CD14-positive monocyte (primary cell): ENCODE measurements around the gene MIA2. TPM values are rescaled to one million over a fixed set of nuclear protein-coding genes. Genes with fewer than 3 reads are reported as not detected.
A peak's percentile ranks its signal among the peaks of the same experiment; 100 is the strongest.

Experiments used
- DNase-seq, 3 donors: peaks; one replicate each; pipeline ENCODE4 v3.0.0-alpha.2; 2011 to 2022
- H2AFZ ChIP-seq: 2 replicates; pipeline ENCODE4 v1.6.0; 2012; ENCODE audit warnings: mild to moderate bottlenecking, low read depth, low read length, inconsistent platforms; ENCODE audit not compliant: insufficient read depth, poor library complexity, severe bottlenecking
- H3K27ac ChIP-seq, 2 donors: 1 replicate in 1 of 2; 2 replicates in 1 of 2; pipeline ENCODE4 v1.5.1; 2012 to 2013; ENCODE audit warnings: low read length in 2 of 2, control low read depth in 1 of 2, inconsistent platforms in 1 of 2, low read depth in 1 of 2, mild to moderate bottlenecking in 1 of 2
- H3K27me3 ChIP-seq, 2 donors: one replicate each; pipeline versions ENCODE4 v1.6.0 to v1.6.1; 2011 to 2013; ENCODE audit warnings: low read length in 2 of 2; ENCODE audit not compliant: control insufficient read depth in 2 of 2, insufficient read depth in 2 of 2
- H3K36me3 ChIP-seq, 2 donors: replicated peaks in 1 of 2; 1 replicate in 1 of 2; 2 replicates in 1 of 2; pipeline versions ENCODE4 v1.5.1 to v1.6.1; 2012 to 2013; ENCODE audit warnings: low read length in 2 of 2, control low read depth in 1 of 2, inconsistent platforms in 1 of 2, mild to moderate bottlenecking in 1 of 2; ENCODE audit not compliant: insufficient read depth in 2 of 2, control insufficient read depth in 1 of 2
- H3K4me1 ChIP-seq, 2 donors: 1 replicate in 1 of 2; 2 replicates in 1 of 2; pipeline versions ENCODE4 v1.5.1 to v1.6.1; 2012 to 2013; ENCODE audit warnings: low read length in 2 of 2, control low read depth in 1 of 2, inconsistent platforms in 1 of 2, mild to moderate bottlenecking in 1 of 2, moderate library complexity in 1 of 2; ENCODE audit not compliant: insufficient read depth in 2 of 2, control insufficient read depth in 1 of 2
- H3K4me2 ChIP-seq: replicated peaks from 2 replicates; pipeline ENCODE3; 2012; ENCODE audit warnings: low read length, moderate library complexity, mild to moderate bottlenecking; ENCODE audit not compliant: poor library complexity, severe bottlenecking; ENCODE audit errors: extremely low read depth
- H3K4me3 ChIP-seq, 3 experiments: fragments of 200-600 bp in 1 of 3; sonication (generic) in 1 of 3; replicated peaks in 1 of 3; 1 replicate in 2 of 3; 2 replicates in 1 of 3; pipeline ENCODE4 v1.5.1; 2011 to 2013; ENCODE audit warnings: low read length in 3 of 3, mild to moderate bottlenecking in 3 of 3, control low read depth in 2 of 3, low read depth in 2 of 3, inconsistent platforms in 1 of 3, moderate library complexity in 1 of 3
- H3K79me2 ChIP-seq: 2 replicates; pipeline ENCODE4 v1.6.0; 2012; ENCODE audit warnings: mild to moderate bottlenecking, control low read depth, inconsistent platforms, low read length, moderate library complexity; ENCODE audit not compliant: insufficient read depth
- H3K9ac ChIP-seq: 2 replicates; pipeline ENCODE4 v1.6.0; 2017; ENCODE audit warnings: low read length, mild to moderate bottlenecking; ENCODE audit not compliant: insufficient read depth, poor library complexity, severe bottlenecking
- H3K9me3 ChIP-seq, 2 donors: replicated peaks in 1 of 2; 1 replicate in 1 of 2; 2 replicates in 1 of 2; pipeline versions ENCODE4 v1.5.1 to v1.6.1; 2012 to 2013; ENCODE audit warnings: low read length in 2 of 2, control low read depth in 1 of 2; ENCODE audit not compliant: control insufficient read depth in 1 of 2, insufficient read depth in 1 of 2
- H4K20me1 ChIP-seq: 2 replicates; pipeline ENCODE4 v1.6.0; 2012; ENCODE audit warnings: mild to moderate bottlenecking, low read length, control low read depth, moderate library complexity; ENCODE audit not compliant: insufficient read depth
- H3K27ac Mint-ChIP-seq, 7 donors: one replicate each; pipeline ENCODE4 v1.8.0; 2020; ENCODE audit warnings: mild to moderate bottlenecking in 7 of 7, mixed read lengths in 7 of 7, moderate library complexity in 6 of 7, inconsistent platforms in 2 of 7
- H3K27me3 Mint-ChIP-seq, 3 donors: one replicate each; pipeline ENCODE4 v1.8.0; 2021 to 2022; ENCODE audit warnings: low read depth in 3 of 3, mild to moderate bottlenecking in 3 of 3, mixed read lengths in 3 of 3, moderate library complexity in 3 of 3, inconsistent platforms in 1 of 3
- H3K36me3 Mint-ChIP-seq, 2 donors: one replicate each; pipeline ENCODE4 v1.8.0; 2020; ENCODE audit warnings: mixed read lengths in 2 of 2, inconsistent platforms in 1 of 2, mild to moderate bottlenecking in 1 of 2
- H3K4me1 Mint-ChIP-seq: one replicate; pipeline ENCODE4 v1.8.0; 2020; ENCODE audit warnings: mild to moderate bottlenecking, mixed read lengths
- H3K4me3 Mint-ChIP-seq, 2 donors: one replicate each; pipeline ENCODE4 v1.8.0; 2020; ENCODE audit warnings: mild to moderate bottlenecking in 2 of 2, mixed read lengths in 2 of 2, moderate library complexity in 1 of 2
- H3K9me3 Mint-ChIP-seq, 7 donors: one replicate each; pipeline ENCODE4 v1.8.0; 2020 to 2022; ENCODE audit warnings: mixed read lengths in 7 of 7, mild to moderate bottlenecking in 6 of 7, moderate library complexity in 6 of 7, inconsistent platforms in 2 of 7
- WGBS: methylation state at CpG from one replicate; pipeline ENCODE4 v1.1.5; 2013; ENCODE audit warnings: missing lambda C conversion rate; ENCODE audit not compliant: insufficient coverage; 5-methylcytosine and 5-hydroxymethylcytosine counted together
- intact Hi-C, 2 donors: fragments of 100-400 bp; cut with micrococcal nuclease; formaldehyde crosslinking; loops; one replicate each; pipeline versions ENCODE4 v1.15.0 to v1.15.1; 2023
- polyA plus RNA-seq, 3 donors: library from polyadenylated mRNA; depleted of rRNA in 1 of 3; unstranded in 2 of 3; stranded (reverse) in 1 of 3; fragments of 300-500 nt in 2 of 3; fragments of >200 nt in 1 of 3; fragmentation: Illumina TruSeq in 2 of 3; gene quantifications; 1 replicate in 2 of 3; 2 replicates in 1 of 3; pipeline ENCODE4 v1.2.3, GENCODE V29; 2012 to 2021
- TF ChIP-seq, protein P1 (sequence below): fragments of 200-600 bp; IDR thresholded peaks from one replicate; pipeline ENCODE4 v1.8.0; 2022; ENCODE audit warnings: antibody characterized with exemption, mild to moderate bottlenecking

The MIA2 gene
- polyA plus RNA-seq, 3 donors = 19.1 to 24.6 (median 20.0) TPM

DNA sequence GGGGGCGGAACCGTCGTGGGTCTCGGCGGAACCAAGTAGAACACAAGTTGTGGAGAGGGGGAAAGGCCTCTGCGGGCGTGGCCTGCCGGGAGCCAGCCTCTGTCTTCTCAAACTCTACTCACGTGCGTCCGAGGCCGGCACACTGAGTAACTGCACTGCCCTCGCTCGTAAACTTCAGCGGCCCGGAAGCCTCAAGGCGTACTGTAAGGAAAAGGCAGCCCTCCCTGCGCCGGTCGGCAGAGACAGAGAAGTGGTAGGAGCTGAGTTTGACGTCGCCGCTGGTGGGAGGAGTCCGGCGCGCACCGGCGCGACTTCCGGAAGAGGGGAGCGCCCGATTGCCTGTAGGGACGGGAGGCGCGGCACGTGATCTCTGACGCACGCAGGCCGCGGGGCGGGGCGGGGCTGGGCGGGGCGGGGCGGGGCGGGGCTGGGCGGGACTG lies 198.5 kb downstream of the MIA2 start, which contains the start of gene FBXO33:
FBXO33 (minus strand) TSS at position 255 of the 440 bp plus-strand sequence. CDS start 271 bp downstream, outside the sequence.
- under 1% methylated on average over 28 of the region's 47 CpGs for WGBS
- Histone ChIP-seq H3K4me2 (peak within 1 kb of the TSS; percentile 97), H3K36me3 (no peaks in the 10 kb centered on the region), H3K27me3 (no peaks in the 10 kb centered on the region), H3K9ac (peak within 1 kb of the TSS; percentile 96), H3K27ac (peak within 1 kb of the TSS; percentile 96 to 100), H3K4me1 (peaks cover 27 to 36% of the 10 kb centered on the region in 2 donors), H3K9me3 (no peaks in the 10 kb centered on the region), H4K20me1 (peaks cover 45% of the 10 kb centered on the region), H3K4me3 (peak within 1 kb of the TSS; percentile 88 to 98 (median 96)), H2AFZ (peak within 1 kb of the TSS; percentile 90), H3K79me2 (peaks cover 46% of the 10 kb centered on the region)
- Mint-ChIP-seq H3K27me3 (peaks cover 0 to 1% (median 0%) of the 10 kb centered on the region in 3 donors), H3K9me3 (no peaks in the 10 kb centered on the region), H3K4me3 (peak within 1 kb of the TSS; percentile 98 to 99), H3K36me3 (peaks cover 0 to 2% of the 10 kb centered on the region in 2 donors), H3K27ac (peak within 1 kb of the TSS; percentile 100), H3K4me1 (peaks cover 45% of the 10 kb centered on the region)
- TF ChIP-seq, protein P1, sequence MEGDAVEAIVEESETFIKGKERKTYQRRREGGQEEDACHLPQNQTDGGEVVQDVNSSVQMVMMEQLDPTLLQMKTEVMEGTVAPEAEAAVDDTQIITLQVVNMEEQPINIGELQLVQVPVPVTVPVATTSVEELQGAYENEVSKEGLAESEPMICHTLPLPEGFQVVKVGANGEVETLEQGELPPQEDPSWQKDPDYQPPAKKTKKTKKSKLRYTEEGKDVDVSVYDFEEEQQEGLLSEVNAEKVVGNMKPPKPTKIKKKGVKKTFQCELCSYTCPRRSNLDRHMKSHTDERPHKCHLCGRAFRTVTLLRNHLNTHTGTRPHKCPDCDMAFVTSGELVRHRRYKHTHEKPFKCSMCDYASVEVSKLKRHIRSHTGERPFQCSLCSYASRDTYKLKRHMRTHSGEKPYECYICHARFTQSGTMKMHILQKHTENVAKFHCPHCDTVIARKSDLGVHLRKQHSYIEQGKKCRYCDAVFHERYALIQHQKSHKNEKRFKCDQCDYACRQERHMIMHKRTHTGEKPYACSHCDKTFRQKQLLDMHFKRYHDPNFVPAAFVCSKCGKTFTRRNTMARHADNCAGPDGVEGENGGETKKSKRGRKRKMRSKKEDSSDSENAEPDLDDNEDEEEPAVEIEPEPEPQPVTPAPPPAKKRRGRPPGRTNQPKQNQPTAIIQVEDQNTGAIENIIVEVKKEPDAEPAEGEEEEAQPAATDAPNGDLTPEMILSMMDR = no peak
- DNase-seq = peak; percentile 92 to 98 (median 97)
- intact Hi-C loops = loop anchor here (5.0 to 10.0 kb wide), 3 partner anchors 255 to 327 kb away; partner anchors contain the start of genes SEC23A (in 2 of the 2), PNN (in 1 of the 2) and TRAPPC6B (in 1 of the 2)

DNA sequence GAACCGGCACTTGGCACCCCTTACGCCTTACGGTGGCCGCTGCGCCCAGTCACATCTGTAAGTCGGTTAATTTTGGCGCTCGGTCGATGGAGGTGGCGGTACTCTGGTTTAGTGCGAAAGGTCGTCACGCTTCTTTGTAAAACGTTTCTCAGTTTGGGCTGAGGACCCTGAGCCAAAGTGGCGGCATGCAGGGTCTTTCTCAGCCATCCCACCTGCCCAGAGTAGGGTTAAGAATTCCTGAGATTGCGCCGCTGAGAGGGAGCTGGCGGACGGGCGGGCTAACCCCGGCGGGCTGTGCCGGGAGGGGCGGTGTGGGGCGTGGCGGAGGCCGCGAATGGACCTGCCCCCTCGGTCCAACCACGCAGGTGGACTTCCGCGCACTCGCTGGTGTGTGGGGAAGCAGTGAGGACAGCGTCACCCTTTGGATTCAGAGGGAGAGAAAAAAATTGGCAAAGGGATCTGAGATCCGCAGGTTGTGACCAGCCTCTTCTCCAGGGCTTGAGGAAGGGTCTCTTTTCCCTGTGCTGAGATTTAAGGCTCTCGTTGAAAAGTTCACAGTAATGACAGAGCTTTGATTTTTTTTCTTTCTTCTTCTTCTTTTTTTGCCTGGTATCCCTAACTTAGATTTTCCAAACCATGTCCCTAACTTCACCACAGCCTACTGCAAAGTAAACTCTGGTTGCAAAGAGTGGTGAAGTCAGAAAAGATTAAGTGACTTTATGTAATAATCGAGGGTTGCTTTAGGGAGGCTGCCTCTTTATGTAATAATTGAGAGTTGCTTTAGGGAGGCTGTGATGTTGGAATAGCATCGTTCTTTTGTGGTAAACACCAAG lies 199.1 kb downstream of the MIA2 start:
- H4K20me1 ChIP-seq = peaks cover 38% of the 10 kb centered on the region
- Mint-ChIP-seq H3K9me3 (no peaks in the 10 kb centered on the region), H3K4me1 (peaks cover 42% of the 10 kb centered on the region), H3K27ac (peak overlapping the region; percentile 96 to 100 (median 96)), H3K4me3 (peak overlapping the region; percentile 90), H3K36me3 (peaks cover 0 to 2% of the 10 kb centered on the region in 2 donors), H3K27me3 (peaks cover 0 to 1% (median 0%) of the 10 kb centered on the region in 3 donors)
- TF ChIP-seq, protein P1 = no peak
- H3K36me3 ChIP-seq = no peaks in the 10 kb centered on the region
- H3K79me2 ChIP-seq = peaks cover 39% of the 10 kb centered on the region
- H3K9ac ChIP-seq = peak overlapping the region; percentile 78
- peak overlapping the region; percentile 90 for H2AFZ ChIP-seq
- H3K4me2 ChIP-seq = peak overlapping the region; percentile 94
- no peaks in the 10 kb centered on the region for H3K9me3 ChIP-seq
- peaks cover 27 to 34% of the 10 kb centered on the region in 2 donors for H3K4me1 ChIP-seq
- intact Hi-C loops = loop anchor here (5.0 to 10.0 kb wide), 3 partner anchors 256 to 328 kb away; partner anchors contain the start of genes SEC23A (in 2 of the 2), PNN (in 1 of the 2) and TRAPPC6B (in 1 of the 2)
- peak overlapping the region; percentile 62 to 98 (median 69) for H3K4me3 ChIP-seq
- H3K27ac ChIP-seq = peak overlapping the region; percentile 90 to 96
- no peaks in the 10 kb centered on the region for H3K27me3 ChIP-seq
- peak; percentile 58 to 76 (median 69) for DNase-seq
- 1% methylated on average over 35 of the region's 38 CpGs for WGBS
